BLaER1 treated with 17β-estradiol and CSF1 and Interleukin-3, amounts not matched to agents 10 nM and 100 nM (cell line): ENCODE results near the gene ROR2.
A peak's percentile ranks its signal among the peaks of the same experiment; 100 is the strongest.

Experiments
- H3K27ac ChIP-seq, 11 experiments: shearing (Covaris generic); formaldehyde crosslinking; 2 replicates each; pipeline ENCODE4 v1.8.1; 2022
- H3K27me3 ChIP-seq, 11 experiments: shearing (Covaris generic); formaldehyde crosslinking; 2 replicates each; pipeline ENCODE4 v1.8.1; 2022
- H3K36me3 ChIP-seq, 11 experiments: shearing (Covaris generic); formaldehyde crosslinking; 2 replicates each; pipeline ENCODE4 v1.8.1; 2022
- H3K4me1 ChIP-seq, 10 experiments: shearing (Covaris generic); formaldehyde crosslinking; 2 replicates each; pipeline ENCODE4 v1.8.1; 2022
- H3K4me2 ChIP-seq, 11 experiments: shearing (Covaris generic); formaldehyde crosslinking; 2 replicates each; pipeline ENCODE4 v1.8.1; 2022
- H3K4me3 ChIP-seq, 10 experiments: shearing (Covaris generic); formaldehyde crosslinking; 2 replicates each; pipeline ENCODE4 v1.8.1; 2022
- H3K9ac ChIP-seq, 11 experiments: shearing (Covaris generic); formaldehyde crosslinking; 2 replicates each; pipeline ENCODE4 v1.8.1; 2022
- H3K9me3 ChIP-seq, 11 experiments: shearing (Covaris generic); formaldehyde crosslinking; replicated peaks in 1 of 11; 2 replicates each; pipeline ENCODE4 v1.8.1; 2022
- H4K20me1 ChIP-seq, 11 experiments: shearing (Covaris generic); formaldehyde crosslinking; 2 replicates each; pipeline ENCODE4 v1.8.1; 2022
- Cebpa-rat ChIP-seq, 11 experiments: shearing (Covaris generic); IDR thresholded peaks; 2 replicates each; pipeline ENCODE4 v1.8.1; 2022

Gene ROR2

GRCh38 chr9:91951944-91952520 is 2.0 kb upstream of the ROR2 start:
- Histone ChIP-seq H4K20me1 (peaks cover 0 to 25% (median 11%) of the 10 kb centered on the region in 11 experiments; a peak in 12 of 22 replicates), H3K27ac (no peak overlapping the region), H3K36me3 (no peaks in the 10 kb centered on the region), H3K4me2 (no peak overlapping the region), H3K9ac (no peak overlapping the region), H3K27me3 (peaks cover 53 to 60% (median 57%) of the 10 kb centered on the region in 11 experiments), H3K4me1 (peaks cover 17 to 27% (median 23%) of the 10 kb centered on the region in 10 experiments), H3K4me3 (no peak overlapping the region), H3K9me3 (peaks cover 0 to 12% (median 7%) of the 10 kb centered on the region in 11 experiments; a peak in 14 of 22 replicates)
- no peak for TF ChIP-seq Cebpa-rat (IDR thresholded peaks at IDR 0.05)

DNA sequence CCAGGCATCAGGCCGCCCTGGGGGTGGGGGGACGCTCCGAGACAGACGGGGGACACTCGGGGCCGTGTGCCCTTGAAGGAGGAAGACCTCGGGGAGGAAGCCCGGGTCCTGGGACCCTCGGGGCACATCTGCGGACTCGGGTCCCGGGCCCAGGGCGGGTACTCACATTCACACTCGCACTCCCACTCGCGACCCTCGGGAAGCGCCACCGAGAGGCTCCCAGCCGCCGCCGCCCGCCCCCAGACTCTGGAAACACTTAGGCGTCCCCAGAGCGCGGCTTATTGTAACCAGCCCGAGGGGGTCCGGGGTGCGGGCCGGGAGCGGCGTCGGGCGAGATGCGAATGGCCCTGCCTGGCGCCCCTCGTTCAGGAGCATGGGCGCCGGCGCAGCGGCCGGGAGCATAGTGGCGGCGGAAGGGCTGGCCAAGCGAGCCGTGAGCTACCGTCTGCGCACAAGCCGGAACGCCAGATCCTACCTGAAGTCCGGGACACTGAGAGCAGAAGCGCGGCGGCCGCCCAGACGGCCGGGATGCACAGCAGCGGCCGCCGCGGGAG is 559 bp downstream of the ROR2 start:
- peak overlapping the region; percentile 93 to 99 (median 98) for H3K4me2 ChIP-seq
- H3K4me3 ChIP-seq = peak overlapping the region; percentile 49 to 72 (median 64)
- peaks cover 0 to 12% (median 7%) of the 10 kb centered on the region in 11 experiments; a peak in 14 of 22 replicates for H3K9me3 ChIP-seq
- H3K27me3 ChIP-seq = peaks cover 71 to 86% (median 79%) of the 10 kb centered on the region in 11 experiments
- no peak for TF ChIP-seq Cebpa-rat (IDR thresholded peaks at IDR 0.05)
- peaks cover 0 to 25% (median 11%) of the 10 kb centered on the region in 11 experiments; a peak in 13 of 22 replicates for H4K20me1 ChIP-seq
- H3K4me1 ChIP-seq = peaks cover 17 to 27% (median 23%) of the 10 kb centered on the region in 10 experiments
- no peaks in the 10 kb centered on the region for H3K36me3 ChIP-seq
- peak overlapping the region in 10 of 11 experiments; percentile 24 to 75 (median 64); a peak in 13 of 22 replicates for H3K9ac ChIP-seq
- no peak overlapping the region for H3K27ac ChIP-seq

- H3K36me3 ChIP-seq = no peaks in the 10 kb centered on the region
- H3K4me1 ChIP-seq = peaks cover 17 to 27% (median 23%) of the 10 kb centered on the region in 10 experiments
- H3K4me3 ChIP-seq = peak overlapping the region; percentile 49 to 72 (median 64)
- peaks cover 71 to 86% (median 79%) of the 10 kb centered on the region in 11 experiments for H3K27me3 ChIP-seq
- peak overlapping the region in 7 of 11 experiments; percentile 9 to 75 (median 24); a peak in 6 of 22 replicates for H3K9ac ChIP-seq
- H3K9me3 ChIP-seq = peaks cover 0 to 12% (median 7%) of the 10 kb centered on the region in 11 experiments; a peak in 14 of 22 replicates
- peak overlapping the region; percentile 93 to 99 (median 98) for H3K4me2 ChIP-seq
- H3K27ac ChIP-seq = no peak overlapping the region
- H4K20me1 ChIP-seq = peaks cover 0 to 25% (median 11%) of the 10 kb centered on the region in 11 experiments; a peak in 13 of 22 replicates
- TF ChIP-seq Cebpa-rat (IDR thresholded peaks at IDR 0.05) = no peak
Observed at GRCh38 chr9:91948597-91949391, 1.2 kb downstream of the ROR2 start.

DNA sequence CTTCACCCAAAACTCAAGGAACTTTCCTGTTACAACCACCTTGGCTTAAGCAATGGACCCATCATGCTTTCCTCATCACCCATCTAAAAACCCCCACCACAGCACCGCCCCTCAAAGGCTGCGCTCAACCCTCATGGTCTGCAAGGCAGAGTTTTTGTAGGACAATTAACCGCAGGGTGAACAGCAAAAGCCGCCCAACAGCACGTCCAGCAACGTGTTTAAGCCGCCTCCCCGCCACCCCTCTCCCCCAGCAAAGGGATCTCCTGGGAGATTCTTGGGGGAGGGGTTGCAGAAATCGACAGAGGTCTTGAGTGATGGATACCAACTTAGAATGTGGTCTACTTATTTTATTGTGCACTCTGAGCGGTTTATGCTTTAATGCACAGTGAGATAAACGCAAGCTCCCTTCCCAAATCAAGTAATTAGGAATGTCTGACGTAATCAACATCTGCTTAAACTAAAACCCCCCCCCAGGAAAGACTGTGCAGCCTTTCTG is 1.9 kb downstream of the ROR2 start:
- peak overlapping the region in 5 of 10 experiments; percentile 49 to 72 (median 66); a peak in 5 of 20 replicates for H3K4me3 ChIP-seq
- H3K9ac ChIP-seq = no peak overlapping the region
- TF ChIP-seq Cebpa-rat (IDR thresholded peaks at IDR 0.05) = no peak
- H3K27me3 ChIP-seq = peaks cover 71 to 86% (median 79%) of the 10 kb centered on the region in 11 experiments
- H3K4me2 ChIP-seq = peak overlapping the region in 9 of 11 experiments; percentile 93 to 99 (median 98); a peak in 13 of 22 replicates
- H3K27ac ChIP-seq = no peak overlapping the region
- H4K20me1 ChIP-seq = peaks cover 0 to 25% (median 11%) of the 10 kb centered on the region in 11 experiments; a peak in 13 of 22 replicates
- H3K36me3 ChIP-seq = no peaks in the 10 kb centered on the region
- peaks cover 17 to 27% (median 23%) of the 10 kb centered on the region in 10 experiments for H3K4me1 ChIP-seq
- peaks cover 0 to 12% (median 7%) of the 10 kb centered on the region in 11 experiments; a peak in 14 of 22 replicates for H3K9me3 ChIP-seq

- no peak overlapping the region for H3K9ac ChIP-seq
- H3K4me2 ChIP-seq = no peak overlapping the region
- peaks cover 67 to 74% (median 72%) of the 10 kb centered on the region in 11 experiments for H3K27me3 ChIP-seq
- peaks cover 0 to 25% (median 11%) of the 10 kb centered on the region in 11 experiments; a peak in 13 of 22 replicates for H4K20me1 ChIP-seq
- peaks cover 0 to 4% (median under 1%) of the 10 kb centered on the region in 11 experiments; a peak in 11 of 22 replicates for H3K9me3 ChIP-seq
- H3K4me3 ChIP-seq = no peak overlapping the region
- no peak for TF ChIP-seq Cebpa-rat (IDR thresholded peaks at IDR 0.05)
- H3K4me1 ChIP-seq = peaks cover 17 to 27% (median 23%) of the 10 kb centered on the region in 10 experiments
- H3K27ac ChIP-seq = no peak overlapping the region
- no peaks in the 10 kb centered on the region for H3K36me3 ChIP-seq
Observed at GRCh38 chr9:91946653-91947488, 3.2 kb downstream of the ROR2 start.

DNA sequence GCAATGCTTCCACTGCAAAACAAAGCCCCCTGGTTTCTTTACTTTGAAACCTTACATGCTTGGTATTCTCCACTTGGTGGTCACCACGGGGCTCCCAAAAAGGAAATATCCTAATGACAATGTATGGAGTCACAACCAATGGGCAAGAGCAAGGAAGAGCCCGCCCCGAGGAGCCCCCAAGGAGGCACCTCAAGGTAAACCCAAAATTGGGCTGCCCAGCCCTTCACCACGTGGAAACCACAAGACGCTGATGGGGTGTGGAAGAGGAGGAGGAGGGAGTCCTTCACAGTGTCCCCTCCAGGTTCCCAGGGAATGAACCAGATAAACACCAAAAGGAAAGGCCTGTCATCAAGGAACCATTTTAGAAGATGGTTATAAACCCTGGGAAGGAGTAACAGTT is 3.8 kb downstream of the ROR2 start:
- no peak for TF ChIP-seq Cebpa-rat (IDR thresholded peaks at IDR 0.05)
- peaks cover 60 to 67% (median 65%) of the 10 kb centered on the region in 11 experiments for H3K27me3 ChIP-seq
- H3K36me3 ChIP-seq = no peaks in the 10 kb centered on the region
- peaks cover 0 to 25% (median 11%) of the 10 kb centered on the region in 11 experiments; a peak in 13 of 22 replicates for H4K20me1 ChIP-seq
- no peak overlapping the region for H3K27ac ChIP-seq
- no peak overlapping the region for H3K4me2 ChIP-seq
- no peak overlapping the region for H3K4me3 ChIP-seq
- H3K9me3 ChIP-seq = no peaks in the 10 kb centered on the region
- peaks cover 17 to 27% (median 23%) of the 10 kb centered on the region in 10 experiments for H3K4me1 ChIP-seq
- H3K9ac ChIP-seq = no peak overlapping the region

- no peak overlapping the region for H3K4me2 ChIP-seq
- H4K20me1 ChIP-seq = peaks cover 0 to 24% (median 11%) of the 10 kb centered on the region in 11 experiments; a peak in 13 of 22 replicates
- no peak for TF ChIP-seq Cebpa-rat (IDR thresholded peaks at IDR 0.05)
- no peaks in the 10 kb centered on the region for H3K9me3 ChIP-seq
- no peak overlapping the region for H3K9ac ChIP-seq
- no peaks in the 10 kb centered on the region for H3K36me3 ChIP-seq
- H3K4me1 ChIP-seq = peaks cover 17 to 22% (median 21%) of the 10 kb centered on the region in 10 experiments
- peaks cover 53 to 60% (median 58%) of the 10 kb centered on the region in 11 experiments for H3K27me3 ChIP-seq
- no peak overlapping the region for H3K4me3 ChIP-seq
- H3K27ac ChIP-seq = no peak overlapping the region
Observed at GRCh38 chr9:91945277-91946085, 4.5 kb downstream of the ROR2 start.
